ENCODE measurements around the gene TRABD.
A peak's percentile ranks its signal among the peaks of the same experiment; 100 is the strongest.

Gene TRABD

GRCh38 chr22:50209893-50210292, 24.2 kb downstream of the TRABD start:
- peak; percentile 60 for DNase-seq
- in situ Hi-C loops (cut with HindIII; ENCODE audit: low pct_ligation_motif_present, low pct_unique_long_range_greater_than_20kb, low sequenced_read_pairs), result no loop called here

- in situ Hi-C loops (cut with HindIII; ENCODE audit: low pct_ligation_motif_present, low pct_unique_long_range_greater_than_20kb, low sequenced_read_pairs), result no loop called here
- no peak for DNase-seq
Observed at GRCh38 chr22:50210378-50211139, 24.8 kb downstream of the TRABD start.

- in situ Hi-C loops (cut with HindIII; ENCODE audit: low pct_ligation_motif_present, low pct_unique_long_range_greater_than_20kb, low sequenced_read_pairs), result no loop called here
- no peak for DNase-seq
Observed at GRCh38 chr22:50211147-50211546, 25.4 kb downstream of the TRABD start.

GRCh38 chr22:50213263-50213662, 27.6 kb downstream of the TRABD start:
- in situ Hi-C loops (cut with HindIII; ENCODE audit: low pct_ligation_motif_present, low pct_unique_long_range_greater_than_20kb, low sequenced_read_pairs), result no loop called here
- DNase-seq, result no peak

GRCh38 chr22:50215297-50216054, 29.8 kb downstream of the TRABD start:
- no peak for DNase-seq
- in situ Hi-C loops (cut with HindIII; ENCODE audit: low pct_ligation_motif_present, low pct_unique_long_range_greater_than_20kb, low sequenced_read_pairs), result no loop called here

GRCh38 chr22:50216055-50216683, 30.5 kb downstream of the TRABD start:
- no peak for DNase-seq

GRCh38 chr22:50216684-50217520, 31.2 kb downstream of the TRABD start:
- in situ Hi-C loops (cut with HindIII; ENCODE audit: low pct_ligation_motif_present, low pct_unique_long_range_greater_than_20kb, low sequenced_read_pairs), result no loop called here

More at GRCh38 chr22:50216055-50216683, 30.5 kb downstream of the TRABD start:
- in situ Hi-C loops (cut with HindIII; ENCODE audit: low pct_ligation_motif_present, low pct_unique_long_range_greater_than_20kb, low sequenced_read_pairs), result no loop called here

GRCh38 chr22:50217543-50218152, 31.9 kb downstream of the TRABD start:
- no peak for DNase-seq
- in situ Hi-C loops (cut with HindIII; ENCODE audit: low pct_ligation_motif_present, low pct_unique_long_range_greater_than_20kb, low sequenced_read_pairs), result no loop called here

More at GRCh38 chr22:50216684-50217520, 31.2 kb downstream of the TRABD start:
- DNase-seq, result no peak

GRCh38 chr22:50218153-50218995, 32.7 kb downstream of the TRABD start:
- in situ Hi-C loops (cut with HindIII; ENCODE audit: low pct_ligation_motif_present, low pct_unique_long_range_greater_than_20kb, low sequenced_read_pairs), result no loop called here
- no peak for DNase-seq

- in situ Hi-C loops (cut with HindIII; ENCODE audit: low pct_ligation_motif_present, low pct_unique_long_range_greater_than_20kb, low sequenced_read_pairs), result no loop called here
Observed at GRCh38 chr22:50218996-50219727, 33.4 kb downstream of the TRABD start.

GRCh38 chr22:50219800-50220602, 34.3 kb downstream of the TRABD start:
- in situ Hi-C loops (cut with HindIII; ENCODE audit: low pct_ligation_motif_present, low pct_unique_long_range_greater_than_20kb, low sequenced_read_pairs), result no loop called here
- DNase-seq, result no peak

More at GRCh38 chr22:50218996-50219727, 33.4 kb downstream of the TRABD start:
- DNase-seq, result peak; percentile 29

- in situ Hi-C loops (cut with HindIII; ENCODE audit: low pct_ligation_motif_present, low pct_unique_long_range_greater_than_20kb, low sequenced_read_pairs), result no loop called here
- no peak for DNase-seq
Observed at GRCh38 chr22:50220603-50221409, 35.1 kb downstream of the TRABD start.

GRCh38 chr22:50221410-50222300, 35.9 kb downstream of the TRABD start:
- in situ Hi-C loops (cut with HindIII; ENCODE audit: low pct_ligation_motif_present, low pct_unique_long_range_greater_than_20kb, low sequenced_read_pairs), result no loop called here
- no peak for DNase-seq

GRCh38 chr22:50222508-50222907, 36.8 kb downstream of the TRABD start:
- in situ Hi-C loops (cut with HindIII; ENCODE audit: low pct_ligation_motif_present, low pct_unique_long_range_greater_than_20kb, low sequenced_read_pairs), result no loop called here
- DNase-seq, result no peak

Data from ACHN (cell line).